Activated T-helper 17 cell treated with anti-CD3 and anti-CD28 coated beads, Interleukin-2, amount 50 U/mL, for 72 hours (primary cell): Measurements from ENCODE around the gene PSME4. TPM values are rescaled to one million over a fixed set of nuclear protein-coding genes. Genes with fewer than 3 reads are reported as not detected.
"Not testable (repeated sequence)": the region's sequence is repeated elsewhere in the genome, so short reads cannot be mapped to it uniquely, and the experiment has no call there.

ENCODE experiments used
- ATAC-seq: fragments of 150-1000 bp; cut with Tn5 transposase; replicated peaks from 2 replicates; pipeline ENCODE4 v1.10.0; 2021; ENCODE audit warnings: mild to moderate bottlenecking, moderate library complexity
- H3K27ac Mint-ChIP-seq: one replicate; pipeline ENCODE4 v1.8.0; 2022; ENCODE audit warnings: mixed read lengths
- H3K27me3 Mint-ChIP-seq: one replicate; pipeline ENCODE4 v1.8.0; 2022; ENCODE audit warnings: mixed read lengths
- H3K36me3 Mint-ChIP-seq: one replicate; pipeline ENCODE4 v1.8.0; 2022; ENCODE audit warnings: low read depth, mild to moderate bottlenecking, mixed read lengths
- H3K4me1 Mint-ChIP-seq: one replicate; pipeline ENCODE4 v1.8.0; 2022; ENCODE audit warnings: mixed read lengths
- H3K4me3 Mint-ChIP-seq: one replicate; pipeline ENCODE4 v1.8.0; 2022; ENCODE audit warnings: mild to moderate bottlenecking, mixed read lengths
- H3K9me3 Mint-ChIP-seq: one replicate; pipeline ENCODE4 v1.8.0; 2022; ENCODE audit warnings: mixed read lengths
- total RNA-seq, 2 donors: library from RNA; stranded (reverse); gene quantifications; one replicate each; pipeline ENCODE4 v1.2.3, GENCODE V29; 2022

The PSME4 gene
- total RNA-seq, 2 donors from 2014 or later, result 30.9 to 47.9 TPM

DNA sequence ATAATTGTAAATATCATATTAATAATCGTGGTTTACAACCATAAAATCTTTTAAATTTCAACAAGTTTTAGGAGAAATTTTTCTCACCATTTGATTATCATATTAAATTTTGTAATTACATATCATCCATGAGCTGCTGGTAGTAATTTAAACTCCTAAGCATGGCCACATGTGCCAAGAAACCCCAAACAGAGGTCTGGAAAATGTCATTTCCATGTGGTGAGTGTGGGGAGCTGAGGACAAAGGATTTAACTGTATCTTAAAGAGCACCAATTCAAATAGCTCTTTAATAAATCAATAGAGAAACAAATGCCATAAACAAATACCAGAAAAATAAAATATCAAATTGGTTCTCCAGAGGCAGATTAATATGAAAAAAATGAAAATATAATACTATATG, 26.3 kb downstream of the PSME4 start:
- Mint-ChIP-seq H3K4me3 (no peak overlapping the region), H3K27me3 (no peaks in the 10 kb centered on the region), H3K36me3 (peaks cover 73% of the 10 kb centered on the region), H3K27ac (no peak overlapping the region), H3K9me3 (no peaks in the 10 kb centered on the region), H3K4me1 (peaks cover 8% of the 10 kb centered on the region)
- ATAC-seq, result no peak

GRCh38 chr2:53942280-53942679, 28.5 kb downstream of the PSME4 start:
- Mint-ChIP-seq H3K27me3 (no peaks in the 10 kb centered on the region), H3K4me1 (peaks cover 4% of the 10 kb centered on the region), H3K4me3 (no peak overlapping the region), H3K36me3 (peaks cover 69% of the 10 kb centered on the region), H3K27ac (no peak overlapping the region), H3K9me3 (no peaks in the 10 kb centered on the region)
- ATAC-seq, result no peak

DNA sequence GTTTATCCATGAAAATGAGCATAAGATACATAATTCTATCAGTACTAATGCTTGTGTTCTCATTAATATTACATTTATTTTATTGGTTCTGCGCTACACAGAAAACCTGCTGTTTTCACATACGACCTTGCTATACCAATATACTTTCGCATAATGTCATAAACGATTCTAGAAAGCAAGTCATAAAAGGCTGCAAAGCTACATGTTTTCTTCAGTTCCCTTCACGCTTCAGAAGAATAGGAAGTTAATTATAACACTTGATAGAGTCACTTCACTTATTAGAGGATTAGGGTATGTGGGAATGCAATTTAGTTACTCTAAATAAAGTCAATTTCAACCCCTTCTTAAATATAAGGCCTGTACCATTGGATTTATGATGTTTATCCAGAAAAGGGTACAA, 29.0 kb downstream of the PSME4 start:
- Mint-ChIP-seq H3K27ac (no peak overlapping the region), H3K27me3 (no peaks in the 10 kb centered on the region), H3K36me3 (peaks cover 69% of the 10 kb centered on the region), H3K4me1 (peaks cover 4% of the 10 kb centered on the region), H3K9me3 (no peaks in the 10 kb centered on the region), H3K4me3 (no peak overlapping the region)
- ATAC-seq, result no peak

DNA sequence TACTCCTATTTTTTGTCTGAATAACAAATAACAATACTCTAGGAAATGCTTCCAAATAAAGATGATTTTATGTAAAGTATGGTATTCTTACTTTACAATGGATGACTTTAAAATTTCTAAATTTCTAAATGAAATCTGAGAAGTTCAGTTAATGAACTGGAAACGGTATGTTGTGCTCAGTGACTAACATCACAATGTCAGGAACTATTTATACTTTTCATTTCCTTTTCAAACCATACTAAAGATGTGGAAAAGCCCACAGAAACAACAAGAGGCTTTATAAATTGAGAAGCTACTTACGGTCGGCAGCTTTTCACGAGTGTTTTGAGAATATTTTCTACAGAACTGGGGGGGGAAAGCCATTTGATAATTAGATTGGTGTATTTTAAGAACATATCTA, 31.1 kb downstream of the PSME4 start:
- no peak for ATAC-seq
- no peak overlapping the region for H3K4me3 Mint-ChIP-seq
- peaks cover 4% of the 10 kb centered on the region for H3K4me1 Mint-ChIP-seq
- H3K27ac Mint-ChIP-seq, result no peak overlapping the region
- H3K9me3 Mint-ChIP-seq, result no peaks in the 10 kb centered on the region
- peaks cover 67% of the 10 kb centered on the region for H3K36me3 Mint-ChIP-seq
- no peaks in the 10 kb centered on the region for H3K27me3 Mint-ChIP-seq

DNA sequence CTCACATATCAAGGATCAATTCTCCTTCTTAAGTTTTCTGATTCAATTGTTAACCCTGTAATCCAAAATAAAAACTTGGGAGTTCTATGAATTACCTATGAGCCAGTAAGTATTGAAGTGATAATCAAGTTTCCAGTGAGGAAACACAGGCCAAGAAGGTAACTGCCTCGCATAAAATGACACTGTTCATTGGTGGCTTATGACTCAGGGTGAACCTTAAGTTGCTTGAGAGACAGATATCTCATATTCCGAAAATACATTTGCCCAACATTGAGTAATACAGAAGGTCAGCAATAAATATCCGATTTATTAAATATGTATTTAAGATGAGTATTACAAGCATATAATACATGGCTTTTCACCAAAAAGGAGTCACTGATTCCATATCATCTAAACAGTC, 31.9 kb downstream of the PSME4 start:
- ATAC-seq, result no peak
- Mint-ChIP-seq H3K9me3 (no peaks in the 10 kb centered on the region), H3K27ac (no peak overlapping the region), H3K27me3 (no peaks in the 10 kb centered on the region), H3K36me3 (peaks cover 71% of the 10 kb centered on the region), H3K4me1 (peaks cover 4% of the 10 kb centered on the region), H3K4me3 (no peak overlapping the region)

GRCh38 chr2:53933329-53933728, 37.5 kb downstream of the PSME4 start:
- no peak overlapping the region for H3K27ac Mint-ChIP-seq
- ATAC-seq, result no peak
- no peaks in the 10 kb centered on the region for H3K27me3 Mint-ChIP-seq
- H3K36me3 Mint-ChIP-seq, result peaks cover 95% of the 10 kb centered on the region
- H3K4me3 Mint-ChIP-seq, result no peak overlapping the region
- no peaks in the 10 kb centered on the region for H3K4me1 Mint-ChIP-seq
- H3K9me3 Mint-ChIP-seq, result no peaks in the 10 kb centered on the region

- ATAC-seq, H3K4me1 Mint-ChIP-seq, H3K27me3 Mint-ChIP-seq, H3K9me3 Mint-ChIP-seq, H3K27ac Mint-ChIP-seq, H3K4me3 Mint-ChIP-seq: not testable (repeated sequence)
- H3K36me3 Mint-ChIP-seq, result peaks cover 91% of the 10 kb centered on the region
Measured at GRCh38 chr2:53926321-53926720, 44.5 kb downstream of the PSME4 start.

GRCh38 chr2:53913721-53914120, 57.1 kb downstream of the PSME4 start:
- ATAC-seq, result peak; percentile 94
- peaks cover 65% of the 10 kb centered on the region for H3K36me3 Mint-ChIP-seq
- H3K4me1 Mint-ChIP-seq, result no peaks in the 10 kb centered on the region
- H3K9me3 Mint-ChIP-seq, result no peaks in the 10 kb centered on the region
- H3K27ac Mint-ChIP-seq, result peak overlapping the region; percentile 79
- H3K4me3 Mint-ChIP-seq, result peak overlapping the region; percentile 9
- H3K27me3 Mint-ChIP-seq, result no peaks in the 10 kb centered on the region

DNA sequence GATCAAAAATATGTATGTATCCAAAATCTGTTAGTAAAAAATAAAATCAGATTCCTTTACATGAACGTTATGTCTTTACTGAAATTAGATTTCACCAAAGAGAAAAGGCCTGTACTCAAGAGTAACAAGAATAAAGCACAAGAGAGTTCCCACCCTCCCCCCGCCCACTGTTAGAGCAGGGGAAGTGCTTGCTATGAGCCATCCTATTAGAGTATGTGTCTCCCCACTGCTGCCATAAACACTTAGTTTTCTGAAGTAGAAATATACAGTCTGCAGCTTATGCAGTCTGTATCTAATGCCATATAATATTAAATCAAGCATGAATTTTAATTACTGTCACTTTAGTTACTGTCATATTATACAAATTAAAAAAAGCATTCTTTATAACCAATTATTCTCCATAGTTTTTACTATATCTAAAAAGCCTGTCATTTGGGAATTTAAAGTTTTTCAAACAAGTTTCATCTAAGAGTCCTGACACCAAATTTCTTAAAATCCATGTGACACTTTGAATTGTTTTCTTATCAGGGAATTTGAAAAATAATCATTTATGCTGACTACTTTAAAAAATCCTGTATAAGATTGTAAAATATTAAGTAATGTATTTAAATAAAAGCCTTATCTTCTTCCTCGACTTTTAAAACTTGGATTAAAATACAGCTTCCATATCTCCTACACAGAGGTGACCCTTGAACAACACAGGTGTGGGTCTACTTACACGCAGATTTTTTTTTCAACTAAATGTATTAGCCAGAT, 59.2 kb downstream of the PSME4 start:
- peak overlapping the region; percentile 79 for H3K27ac Mint-ChIP-seq
- H3K36me3 Mint-ChIP-seq, result peaks cover 71% of the 10 kb centered on the region
- ATAC-seq, result no peak
- no peaks in the 10 kb centered on the region for H3K27me3 Mint-ChIP-seq
- H3K9me3 Mint-ChIP-seq, result no peaks in the 10 kb centered on the region
- H3K4me1 Mint-ChIP-seq, result no peaks in the 10 kb centered on the region
- H3K4me3 Mint-ChIP-seq, result no peak overlapping the region

DNA sequence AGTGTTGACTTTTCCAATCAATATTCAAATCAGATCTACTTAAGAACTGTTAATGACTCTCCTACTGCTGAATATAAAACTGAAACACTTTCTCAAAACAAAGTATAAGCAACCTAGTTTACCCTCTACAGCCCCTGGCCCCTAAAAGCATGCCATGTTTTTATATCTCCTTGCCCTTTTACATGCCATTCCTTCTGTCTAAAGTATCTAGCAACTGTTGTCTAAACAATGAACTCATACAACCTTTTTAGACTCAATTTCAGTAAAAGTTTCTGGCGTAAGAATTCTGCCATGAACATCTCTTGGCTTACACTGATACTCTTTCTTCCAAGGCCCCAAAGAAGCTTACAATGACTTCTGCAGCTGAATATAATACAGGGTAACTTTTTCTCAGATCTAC, 63.2 kb downstream of the PSME4 start:
- peaks cover 78% of the 10 kb centered on the region for H3K36me3 Mint-ChIP-seq
- H3K27ac Mint-ChIP-seq, result no peak overlapping the region
- H3K4me3 Mint-ChIP-seq, result no peak overlapping the region
- H3K9me3 Mint-ChIP-seq, result no peaks in the 10 kb centered on the region
- H3K4me1 Mint-ChIP-seq, result no peaks in the 10 kb centered on the region
- no peak for ATAC-seq
- H3K27me3 Mint-ChIP-seq, result no peaks in the 10 kb centered on the region

DNA sequence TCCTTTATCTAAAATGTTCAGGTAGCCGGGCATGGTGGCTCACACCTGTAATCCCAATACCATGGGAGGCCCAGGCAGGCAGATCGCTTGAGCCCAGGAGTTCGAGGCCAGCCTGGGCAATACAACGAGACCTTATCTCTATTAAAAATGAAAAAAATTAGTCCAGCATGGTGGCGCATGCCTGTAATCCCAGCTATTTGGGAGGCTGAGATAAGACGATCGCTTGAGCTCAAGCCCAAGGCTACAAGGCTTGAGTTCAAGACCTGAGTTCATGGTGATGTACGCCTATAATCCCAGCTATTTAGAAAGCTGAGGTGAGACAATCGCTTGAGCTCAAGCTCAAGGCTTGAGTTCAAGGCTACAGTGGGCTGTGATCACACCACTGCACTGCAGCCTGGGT, 65.4 kb downstream of the PSME4 start:
- peaks cover 88% of the 10 kb centered on the region for H3K36me3 Mint-ChIP-seq
- no peaks in the 10 kb centered on the region for H3K4me1 Mint-ChIP-seq
- no peak overlapping the region for H3K4me3 Mint-ChIP-seq
- no peak for ATAC-seq
- no peaks in the 10 kb centered on the region for H3K27me3 Mint-ChIP-seq
- no peaks in the 10 kb centered on the region for H3K9me3 Mint-ChIP-seq
- no peak overlapping the region for H3K27ac Mint-ChIP-seq

GRCh38 chr2:53903011-53903410, 67.8 kb downstream of the PSME4 start:
- no peaks in the 10 kb centered on the region for H3K27me3 Mint-ChIP-seq
- peak overlapping the region; percentile 6 for H3K27ac Mint-ChIP-seq
- no peaks in the 10 kb centered on the region for H3K9me3 Mint-ChIP-seq
- no peaks in the 10 kb centered on the region for H3K4me1 Mint-ChIP-seq
- ATAC-seq, result no peak
- peaks cover 91% of the 10 kb centered on the region for H3K36me3 Mint-ChIP-seq
- H3K4me3 Mint-ChIP-seq, result no peak overlapping the region

DNA sequence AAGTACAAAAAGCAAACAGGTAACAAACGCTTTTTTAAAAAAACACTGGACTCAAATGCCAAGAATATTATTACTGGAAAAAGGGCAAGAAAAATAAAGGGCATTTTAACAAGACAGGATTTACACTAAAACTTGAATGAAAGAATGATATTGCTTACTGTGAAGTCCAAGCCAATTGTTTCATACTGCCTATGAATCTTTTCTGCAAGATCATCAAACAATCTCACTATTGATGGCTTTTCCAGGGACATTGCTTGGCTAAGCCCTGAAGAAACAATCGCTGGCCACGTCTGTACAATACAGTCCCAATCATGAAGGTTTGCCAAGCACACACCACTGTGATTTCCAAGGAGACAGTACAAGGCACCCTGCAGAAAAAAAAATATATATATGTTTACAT, 69.6 kb downstream of the PSME4 start:
- H3K4me3 Mint-ChIP-seq, result no peak overlapping the region
- H3K27me3 Mint-ChIP-seq, result no peaks in the 10 kb centered on the region
- no peaks in the 10 kb centered on the region for H3K4me1 Mint-ChIP-seq
- no peaks in the 10 kb centered on the region for H3K9me3 Mint-ChIP-seq
- ATAC-seq, result no peak
- H3K27ac Mint-ChIP-seq, result no peak overlapping the region
- peaks cover 90% of the 10 kb centered on the region for H3K36me3 Mint-ChIP-seq

GRCh38 chr2:53896864-53897263, 73.9 kb downstream of the PSME4 start:
- Mint-ChIP-seq H3K36me3 (peaks cover 99% of the 10 kb centered on the region), H3K4me3 (no peak overlapping the region), H3K27me3 (no peaks in the 10 kb centered on the region), H3K4me1 (no peaks in the 10 kb centered on the region), H3K9me3 (no peaks in the 10 kb centered on the region), H3K27ac (no peak overlapping the region)
- peak; percentile 63 for ATAC-seq

- peak; percentile 89 for ATAC-seq
- H3K4me3 Mint-ChIP-seq, result no peak overlapping the region
- H3K27me3 Mint-ChIP-seq, result no peaks in the 10 kb centered on the region
- peaks cover 11% of the 10 kb centered on the region for H3K4me1 Mint-ChIP-seq
- peak overlapping the region; percentile 19 for H3K27ac Mint-ChIP-seq
- H3K9me3 Mint-ChIP-seq, result no peaks in the 10 kb centered on the region
- H3K36me3 Mint-ChIP-seq, result peaks cover 95% of the 10 kb centered on the region
Measured at GRCh38 chr2:53886406-53887280, 84.2 kb downstream of the PSME4 start.
